Muscle layer of colon (tissue), 2 donors: ENCODE data around the gene TANK.
"Not testable (repeated sequence)": the region's sequence is repeated elsewhere in the genome, so short reads cannot be mapped to it uniquely, and the experiment has no call there.

Source experiments
- H3K27ac ChIP-seq: one replicate; pipeline ENCODE4 v1.7.0; 2013; ENCODE audit warnings: low read depth, mild to moderate bottlenecking, low read length, moderate library complexity
- H3K27me3 ChIP-seq, 2 donors: one replicate each; pipeline ENCODE4 v1.7.0; 2013; ENCODE audit warnings: low read length in 2 of 2, mild to moderate bottlenecking in 2 of 2; ENCODE audit not compliant: insufficient read depth in 2 of 2, control insufficient read depth in 1 of 2
- H3K36me3 ChIP-seq: one replicate; pipeline ENCODE4 v1.7.0; 2013; ENCODE audit warnings: mild to moderate bottlenecking, low read length; ENCODE audit not compliant: insufficient read depth
- H3K4me1 ChIP-seq: one replicate; pipeline ENCODE4 v1.7.0; 2013; ENCODE audit warnings: mild to moderate bottlenecking, low read length; ENCODE audit not compliant: insufficient read depth
- H3K4me3 ChIP-seq, 2 donors: one replicate each; pipeline ENCODE4 v1.7.0; 2013; ENCODE audit warnings: low read length in 2 of 2, low read depth in 1 of 2, mild to moderate bottlenecking in 1 of 2, moderate library complexity in 1 of 2
- H3K9ac ChIP-seq: one replicate; pipeline ENCODE4 v1.7.0; 2013; ENCODE audit warnings: low read length
- H3K9me3 ChIP-seq: one replicate; pipeline ENCODE4 v1.7.0; 2013; ENCODE audit warnings: mild to moderate bottlenecking, low read length
- donor health status: abdominal sarcoma.
- donor health status: Adenocarcinoma of cecum.

Gene TANK

DNA sequence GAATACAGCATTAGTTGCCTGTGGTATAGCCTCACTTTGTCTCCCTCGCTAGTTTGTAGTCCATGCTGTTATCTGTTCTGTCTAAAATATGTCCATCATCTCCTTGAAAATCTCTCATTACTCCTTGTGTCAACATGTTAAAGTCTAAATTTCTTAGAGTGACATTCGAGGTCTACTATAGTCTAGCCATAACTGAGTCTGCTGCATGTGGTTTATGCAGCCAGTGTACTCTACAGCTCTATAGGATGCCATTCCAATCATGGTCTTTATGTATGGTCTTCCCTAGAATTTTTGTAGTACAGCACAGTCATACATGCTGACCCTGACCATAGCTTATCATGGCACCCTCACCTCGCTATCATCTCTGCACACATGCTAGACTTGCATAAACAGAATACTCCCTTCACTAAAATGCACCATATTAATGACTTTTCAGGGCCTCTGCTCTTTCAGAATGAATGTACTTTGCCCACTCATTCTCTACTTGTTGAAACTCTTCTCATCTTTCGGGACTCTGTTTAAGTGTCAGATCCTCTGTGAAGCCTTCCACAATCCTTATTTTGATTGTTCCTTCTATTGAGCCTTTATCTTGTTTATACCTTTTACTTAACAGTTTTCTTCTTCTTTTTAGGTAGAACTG lies 12.8 kb downstream of the TANK start:
- Histone ChIP-seq H3K4me3 (no peak overlapping the region), H3K4me1 (peaks cover 10% of the 10 kb centered on the region), H3K27me3 (no peaks in the 10 kb centered on the region), H3K36me3 (no peaks in the 10 kb centered on the region), H3K9ac (no peak overlapping the region), H3K27ac (no peak overlapping the region), H3K9me3 (no peaks in the 10 kb centered on the region)

DNA sequence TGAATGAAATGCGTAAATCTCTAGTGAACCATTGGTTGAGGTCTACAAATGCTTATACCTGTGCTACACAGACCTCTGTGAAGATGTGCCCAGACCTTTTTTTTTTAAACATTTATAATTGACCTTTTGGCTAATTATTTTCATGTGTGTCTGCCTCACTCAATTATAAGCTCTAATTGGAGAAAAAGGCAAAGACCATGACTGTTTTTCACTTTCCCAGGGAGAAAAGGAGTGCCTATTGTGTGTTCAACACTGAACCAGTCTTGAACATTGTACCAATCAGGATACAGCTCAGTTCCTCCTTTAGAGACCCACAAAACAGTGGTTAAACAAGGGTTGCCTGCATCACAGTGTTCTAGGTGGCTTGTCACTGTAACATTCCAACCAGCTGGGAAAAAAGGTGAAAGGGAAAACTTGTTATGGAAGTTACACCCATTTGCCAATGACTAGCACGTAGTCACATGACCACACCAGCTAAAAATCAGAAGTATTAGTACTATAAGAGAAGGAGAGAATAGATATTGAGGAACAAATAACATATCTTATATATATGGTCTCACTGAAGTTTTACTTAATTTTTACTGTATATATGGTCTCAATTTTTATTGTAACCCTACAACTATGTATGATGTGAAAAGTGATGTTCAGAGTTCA lies 13.4 kb downstream of the TANK start:
- peaks cover 10% of the 10 kb centered on the region for H3K4me1 ChIP-seq
- H3K36me3 ChIP-seq: no peaks in the 10 kb centered on the region
- H3K4me3 ChIP-seq: no peak overlapping the region
- no peaks in the 10 kb centered on the region for H3K27me3 ChIP-seq
- H3K9me3 ChIP-seq: no peaks in the 10 kb centered on the region
- no peak overlapping the region for H3K27ac ChIP-seq
- H3K9ac ChIP-seq: no peak overlapping the region

DNA sequence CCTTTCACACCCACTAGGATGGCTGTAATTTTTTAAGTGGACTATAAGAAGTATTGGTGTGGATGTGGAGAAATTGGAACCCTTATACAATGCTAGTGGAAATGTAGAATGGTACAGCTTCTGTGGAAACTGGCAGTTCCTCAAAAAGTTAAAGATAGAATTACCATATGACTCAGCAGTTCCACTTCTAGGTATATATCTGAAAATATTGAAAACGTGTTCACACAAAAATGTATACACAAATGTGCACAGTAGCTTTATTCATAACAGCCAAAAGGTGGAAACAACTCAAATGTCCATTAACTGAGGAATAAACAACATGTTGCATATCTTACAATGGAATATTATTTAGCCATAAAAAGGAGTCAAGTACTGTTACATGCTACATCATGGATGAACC lies 17.7 kb downstream of the TANK start:
- H3K4me3 ChIP-seq: no peak overlapping the region
- H3K9me3 ChIP-seq: no peaks in the 10 kb centered on the region
- no peak overlapping the region for H3K27ac ChIP-seq
- no peaks in the 10 kb centered on the region for H3K27me3 ChIP-seq
- H3K4me1 ChIP-seq: no peaks in the 10 kb centered on the region
- no peak overlapping the region for H3K9ac ChIP-seq
- peaks cover 25% of the 10 kb centered on the region for H3K36me3 ChIP-seq

DNA sequence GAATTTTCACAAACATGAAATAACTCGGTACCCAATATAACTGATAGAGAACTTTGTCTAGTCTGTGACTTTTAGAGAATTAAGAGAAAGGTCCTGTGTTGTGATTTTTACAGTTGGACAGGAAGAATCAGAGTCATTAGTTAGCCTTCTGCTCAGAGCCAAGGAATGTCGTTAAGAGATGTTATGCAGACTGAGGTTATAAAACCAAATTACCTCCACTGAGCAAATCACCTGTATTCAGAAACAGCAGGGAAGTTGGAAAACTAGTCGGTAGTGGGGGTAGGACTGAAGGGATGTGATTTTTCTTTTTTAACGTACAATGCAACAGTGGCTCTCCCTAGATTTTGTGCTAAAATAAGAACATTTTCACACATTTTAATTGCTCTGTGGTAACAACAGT lies 18.5 kb downstream of the TANK start:
- peaks cover 25% of the 10 kb centered on the region for H3K36me3 ChIP-seq
- H3K9ac ChIP-seq: no peak overlapping the region
- no peak overlapping the region for H3K4me3 ChIP-seq
- H3K4me1 ChIP-seq: no peaks in the 10 kb centered on the region
- H3K27ac ChIP-seq: no peak overlapping the region
- H3K27me3 ChIP-seq: no peaks in the 10 kb centered on the region
- H3K9me3 ChIP-seq: no peaks in the 10 kb centered on the region

DNA sequence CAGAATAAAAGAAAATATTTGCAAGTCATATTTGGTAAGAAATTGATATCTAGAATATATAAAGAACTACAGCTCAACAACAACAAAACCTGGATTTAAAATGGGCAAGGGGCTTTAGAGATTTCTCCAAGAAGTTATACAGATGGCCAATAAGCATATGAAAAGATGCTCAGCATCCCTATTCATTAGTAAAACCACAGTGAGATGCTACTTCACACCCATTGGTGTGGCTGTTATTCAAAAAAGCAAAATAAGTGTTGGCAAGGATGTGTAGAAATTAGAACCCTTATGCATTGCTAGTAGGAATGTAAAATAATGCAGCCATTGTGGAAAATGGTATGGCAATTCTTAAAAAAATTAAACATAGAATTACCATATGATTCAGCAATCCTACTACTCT lies 29.8 kb downstream of the TANK start:
- no peaks in the 10 kb centered on the region for H3K27me3 ChIP-seq

DNA sequence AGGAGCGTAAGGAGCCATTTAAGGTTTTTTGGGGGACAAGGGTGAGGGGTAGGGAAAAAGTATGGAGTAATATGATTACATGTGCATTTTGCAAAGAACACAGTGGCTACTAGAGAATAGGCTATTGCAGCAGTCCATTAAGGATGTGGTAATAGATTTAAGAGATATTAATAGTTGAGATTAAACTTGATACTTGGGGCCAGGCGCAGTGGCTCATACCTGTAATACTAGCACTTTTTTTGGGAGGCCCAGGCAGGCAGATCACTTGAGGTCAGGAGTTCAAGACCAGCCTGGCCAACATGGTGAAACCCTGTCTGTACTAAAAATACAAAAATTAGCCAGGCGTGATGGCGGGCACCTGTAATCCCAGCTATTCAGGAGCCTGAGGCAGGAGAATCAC lies 35.4 kb downstream of the TANK start:
- H3K36me3 ChIP-seq: peaks cover 11% of the 10 kb centered on the region
- not testable (repeated sequence) for H3K27ac ChIP-seq, H3K9ac ChIP-seq, H3K9me3 ChIP-seq, H3K27me3 ChIP-seq, H3K4me3 ChIP-seq, H3K4me1 ChIP-seq

More for the DNA sequence above, 29.8 kb downstream of the TANK start:
- Histone ChIP-seq H3K9ac (no peak overlapping the region), H3K27ac (no peak overlapping the region), H3K4me1 (no peaks in the 10 kb centered on the region), H3K36me3 (peaks cover 7% of the 10 kb centered on the region), H3K9me3 (no peaks in the 10 kb centered on the region), H3K4me3 (no peak overlapping the region)

DNA sequence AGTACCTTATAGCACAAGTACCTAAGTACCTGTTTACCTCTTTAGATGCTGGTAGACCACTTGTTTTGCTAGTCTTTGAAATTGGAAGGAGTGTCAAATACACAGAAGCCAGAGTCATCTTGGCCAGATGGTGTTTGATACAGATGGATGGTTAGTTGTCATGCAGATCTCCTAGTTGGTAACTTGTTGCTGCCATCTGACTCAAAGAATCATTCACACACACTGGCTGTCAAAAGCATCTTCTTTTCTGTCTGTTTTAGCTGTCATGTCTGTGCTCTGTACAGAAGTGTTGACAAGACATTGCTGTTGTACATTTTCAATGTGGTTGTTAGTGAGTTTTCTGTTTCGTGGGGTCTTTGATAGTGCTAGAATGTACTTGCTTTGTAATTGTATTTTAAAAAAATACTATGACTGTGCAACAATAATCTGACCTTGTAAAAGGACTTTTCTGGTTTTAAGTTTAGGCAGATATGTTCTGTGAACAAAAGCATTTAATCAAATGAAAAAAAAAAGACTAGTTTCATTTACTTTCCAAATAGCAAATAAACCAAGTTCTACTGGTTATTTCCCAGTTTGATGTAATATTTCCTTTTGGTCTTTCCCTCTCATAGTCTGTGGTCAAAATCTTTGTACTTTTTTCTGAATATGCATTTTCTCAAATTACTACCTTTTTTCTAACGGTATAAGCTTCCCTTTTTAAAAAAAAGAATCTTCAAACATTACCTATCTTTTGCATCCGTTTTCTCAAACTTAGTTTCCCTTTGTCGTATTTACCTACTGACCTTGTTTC lies 39.9 kb downstream of the TANK start:
- H3K9me3 ChIP-seq: no peaks in the 10 kb centered on the region
- H3K4me3 ChIP-seq: no peak overlapping the region
- no peaks in the 10 kb centered on the region for H3K4me1 ChIP-seq
- no peak overlapping the region for H3K9ac ChIP-seq
- no peak overlapping the region for H3K27ac ChIP-seq
- no peaks in the 10 kb centered on the region for H3K27me3 ChIP-seq
- peaks cover 20% of the 10 kb centered on the region for H3K36me3 ChIP-seq

DNA sequence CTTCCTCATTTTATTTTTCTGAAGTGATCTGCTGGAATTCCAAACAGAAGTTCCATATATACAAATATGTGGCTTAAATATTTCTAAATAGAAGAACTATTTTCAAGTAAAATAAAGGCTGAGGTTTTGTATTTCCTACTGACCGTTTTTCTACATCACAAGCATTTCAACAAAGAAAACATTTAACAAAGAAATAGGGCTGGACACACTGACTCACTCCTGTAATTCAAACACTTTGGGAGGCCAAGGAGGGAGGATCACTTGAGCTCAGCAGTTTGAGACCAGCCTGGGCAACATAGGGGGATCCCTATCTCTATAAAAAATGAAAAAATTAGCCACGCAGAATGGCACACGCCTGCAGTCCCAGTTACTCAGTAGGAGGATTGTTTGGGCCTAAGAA lies 44.6 kb downstream of the TANK start:
- Histone ChIP-seq H3K36me3 (peaks cover 10% of the 10 kb centered on the region), H3K4me1 (no peaks in the 10 kb centered on the region), H3K4me3 (no peak overlapping the region), H3K27me3 (no peaks in the 10 kb centered on the region), H3K9me3 (no peaks in the 10 kb centered on the region), H3K27ac (no peak overlapping the region), H3K9ac (no peak overlapping the region)

DNA sequence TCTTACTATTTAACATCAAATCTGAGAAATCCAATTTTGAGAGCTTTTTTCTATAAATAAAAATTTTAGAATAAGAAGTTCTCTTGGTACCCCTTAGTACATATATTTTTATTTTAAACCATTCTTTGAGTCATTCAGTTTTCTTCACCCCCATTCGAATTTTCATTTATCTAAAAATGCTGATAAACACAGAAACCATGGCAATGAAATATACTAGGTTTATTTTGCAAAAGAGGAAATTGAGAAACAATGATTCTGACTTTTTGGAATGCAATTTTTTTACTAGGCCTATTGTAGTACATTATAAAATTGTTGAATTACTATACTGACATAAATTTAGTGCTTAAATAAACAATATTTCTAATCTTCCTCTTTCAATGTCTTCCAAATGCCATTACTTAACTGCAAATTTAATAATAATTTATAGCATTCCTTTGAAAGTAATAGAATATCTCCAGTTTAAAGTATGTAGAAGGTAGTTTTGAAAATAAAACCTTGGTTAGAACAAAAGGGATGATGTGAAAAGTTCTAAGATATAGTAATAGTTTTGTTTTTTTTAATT lies 46.3 kb downstream of the TANK start:
- Histone ChIP-seq H3K27me3 (no peaks in the 10 kb centered on the region), H3K27ac (no peak overlapping the region), H3K4me3 (no peak overlapping the region), H3K36me3 (peaks cover 14% of the 10 kb centered on the region), H3K9me3 (no peaks in the 10 kb centered on the region), H3K4me1 (no peaks in the 10 kb centered on the region), H3K9ac (no peak overlapping the region)

DNA sequence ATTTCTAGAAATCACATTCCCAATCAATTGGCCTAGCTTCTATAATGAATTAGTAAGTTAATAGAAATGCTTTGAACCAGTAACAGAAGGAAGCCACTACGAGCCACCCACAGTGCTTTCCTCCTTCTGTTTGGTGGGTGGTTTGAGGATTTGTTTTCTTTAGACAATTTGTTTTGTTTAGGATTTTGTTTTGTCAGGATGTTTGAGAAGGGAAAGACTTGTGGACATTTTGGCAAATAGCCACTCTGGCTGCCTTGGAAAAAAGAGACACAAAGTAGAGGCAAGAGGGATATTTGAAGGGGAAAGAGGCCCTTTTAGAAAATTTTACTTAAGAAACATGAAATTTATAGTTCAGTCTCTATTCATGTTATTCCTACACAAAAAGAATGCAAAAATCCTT lies 47.7 kb downstream of the TANK start:
- Histone ChIP-seq H3K4me3 (no peak overlapping the region), H3K9me3 (no peaks in the 10 kb centered on the region), H3K27me3 (no peaks in the 10 kb centered on the region), H3K4me1 (no peaks in the 10 kb centered on the region), H3K9ac (no peak overlapping the region), H3K36me3 (peaks cover 23% of the 10 kb centered on the region), H3K27ac (no peak overlapping the region)

DNA sequence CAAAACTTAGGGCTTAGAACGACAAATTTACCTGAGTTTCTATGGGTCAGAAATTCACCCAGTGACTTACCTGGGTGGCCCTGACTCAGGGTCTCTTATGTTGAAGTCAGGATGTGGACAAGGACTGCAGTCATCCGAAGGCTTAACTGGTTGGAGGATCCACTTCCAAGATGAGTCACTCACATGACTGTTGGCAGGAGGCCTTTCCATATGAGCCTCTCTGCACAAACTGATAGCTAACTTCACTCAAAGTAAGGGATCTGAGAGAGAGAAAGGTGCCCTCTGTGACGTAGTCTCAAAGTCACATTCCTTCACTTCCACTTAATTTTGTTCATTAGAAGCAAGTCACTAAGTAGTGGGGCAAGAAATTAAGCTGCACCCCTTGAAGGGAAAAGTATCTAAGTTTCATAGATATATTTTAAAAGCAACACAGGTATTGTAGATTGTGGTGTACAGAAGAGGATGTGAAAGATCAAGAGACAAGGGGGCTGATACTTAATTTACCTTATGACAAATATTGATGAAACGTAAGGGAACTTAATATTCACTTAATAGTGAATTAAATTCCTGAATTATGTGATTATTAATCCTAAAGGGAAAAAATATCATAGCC lies 48.4 kb downstream of the TANK start:
- Histone ChIP-seq H3K9ac (no peak overlapping the region), H3K36me3 (peaks cover 23% of the 10 kb centered on the region)

More for the DNA sequence above, 48.4 kb downstream of the TANK start:
- H3K4me3 ChIP-seq: no peak overlapping the region
- H3K4me1 ChIP-seq: no peaks in the 10 kb centered on the region
- H3K27ac ChIP-seq: no peak overlapping the region
- H3K27me3 ChIP-seq: no peaks in the 10 kb centered on the region
- H3K9me3 ChIP-seq: no peaks in the 10 kb centered on the region
